GM19467 (cell line): Measurements from ENCODE around the gene PCDH8.

Experiments used
- ATAC-seq: cut with Tn5 transposase; IDR thresholded peaks from one replicate; pipeline ENCODE4 v1.9.1; 2021; ENCODE audit warnings: mild to moderate bottlenecking, moderate library complexity; ENCODE audit not compliant: unreplicated experiment

PCDH8 gene

DNA sequence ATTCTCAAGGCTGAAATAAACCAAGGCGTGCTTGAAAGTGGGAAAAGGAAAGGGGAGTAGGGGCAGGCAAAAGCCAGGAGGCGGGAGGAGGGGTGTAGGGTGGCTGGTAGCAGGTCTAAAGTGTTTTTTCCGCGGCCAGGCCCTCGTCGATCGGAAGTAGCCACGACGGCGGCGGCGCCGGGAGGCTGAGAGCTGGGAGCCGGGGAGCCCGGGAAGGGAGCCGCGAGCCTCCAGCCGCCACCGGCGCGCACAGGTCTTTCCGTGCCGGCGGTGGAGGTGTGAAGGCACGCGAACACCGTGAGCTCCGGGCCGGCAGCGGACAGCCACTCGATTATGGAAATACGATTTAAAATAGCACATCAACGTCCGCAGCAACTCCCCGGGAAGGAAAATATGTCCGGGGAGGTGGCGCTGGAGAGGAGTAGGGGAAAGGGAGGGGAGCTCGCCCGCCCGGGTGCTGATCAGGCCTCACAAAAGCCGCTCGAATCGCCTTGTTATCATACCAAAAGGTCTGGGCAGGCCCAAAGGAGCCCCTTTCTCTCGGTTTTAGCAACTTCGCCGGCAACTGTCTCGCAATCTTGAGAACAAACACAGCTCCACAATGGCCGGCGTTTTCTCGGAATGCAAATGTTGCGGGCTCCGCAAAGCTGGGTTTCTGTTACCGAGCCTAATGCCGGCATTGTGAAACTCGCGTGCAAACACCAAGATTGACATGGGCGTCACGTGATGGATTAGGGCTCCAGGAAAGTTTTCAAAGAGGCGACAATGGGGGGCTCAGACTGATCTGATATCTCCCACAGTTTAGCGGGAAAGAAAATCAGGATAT, 2.9 kb upstream of the PCDH8 start:
- peak; percentile 79 for ATAC-seq

DNA sequence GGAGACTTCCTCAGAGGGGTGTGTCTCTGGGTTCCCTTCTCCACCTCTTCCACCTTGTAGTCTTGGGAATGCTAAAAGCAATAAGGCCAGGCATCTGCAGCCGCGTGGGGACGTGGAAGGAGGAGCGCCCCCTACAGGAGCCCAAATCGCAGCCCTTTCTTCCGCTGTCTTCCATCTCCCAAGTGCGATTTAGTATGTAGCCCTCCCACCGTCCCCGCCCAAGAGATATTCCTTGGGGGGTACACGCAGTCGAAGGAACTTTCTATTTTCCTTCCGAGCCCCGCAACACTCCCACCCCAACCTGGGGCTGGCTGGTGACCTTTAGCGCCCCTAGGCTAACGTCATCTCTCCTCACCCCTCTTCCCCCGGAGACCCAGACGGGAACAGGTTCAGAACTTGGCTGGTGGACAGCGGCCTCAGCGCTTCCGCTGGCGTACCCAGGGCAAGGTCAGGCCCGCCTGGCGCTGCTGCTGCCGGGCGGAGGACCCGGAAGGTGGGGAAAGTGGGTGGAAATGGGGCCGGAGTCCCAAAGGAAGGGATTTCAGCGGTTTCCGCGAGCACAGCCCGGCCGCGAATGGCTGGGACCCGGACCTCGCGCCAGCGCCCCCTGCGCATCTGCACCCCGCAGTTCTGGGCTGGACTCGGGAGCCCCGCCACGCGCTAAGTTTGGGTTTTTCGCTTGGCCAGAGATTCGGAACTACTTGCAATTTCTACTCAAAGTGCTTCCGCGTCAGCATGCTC, 2.1 kb upstream of the PCDH8 start:
- ATAC-seq = peak; percentile 50

DNA sequence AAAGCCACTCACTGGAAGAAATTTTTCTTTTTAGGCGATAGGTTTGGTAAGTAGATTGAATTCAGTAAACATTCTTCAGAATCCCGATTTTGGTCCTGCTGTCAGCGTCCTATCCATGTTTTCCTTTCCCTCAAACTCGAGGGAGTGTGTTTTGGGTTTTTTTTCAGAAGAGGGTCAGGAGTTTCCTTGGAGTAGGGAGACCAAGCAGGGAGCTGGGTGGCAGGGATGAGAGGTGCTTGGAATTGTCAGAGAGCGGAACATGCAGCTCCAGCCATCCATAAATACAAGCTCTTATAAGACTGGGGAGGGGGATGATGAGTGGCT, 1.6 kb upstream of the PCDH8 start:
- no peak for ATAC-seq

DNA sequence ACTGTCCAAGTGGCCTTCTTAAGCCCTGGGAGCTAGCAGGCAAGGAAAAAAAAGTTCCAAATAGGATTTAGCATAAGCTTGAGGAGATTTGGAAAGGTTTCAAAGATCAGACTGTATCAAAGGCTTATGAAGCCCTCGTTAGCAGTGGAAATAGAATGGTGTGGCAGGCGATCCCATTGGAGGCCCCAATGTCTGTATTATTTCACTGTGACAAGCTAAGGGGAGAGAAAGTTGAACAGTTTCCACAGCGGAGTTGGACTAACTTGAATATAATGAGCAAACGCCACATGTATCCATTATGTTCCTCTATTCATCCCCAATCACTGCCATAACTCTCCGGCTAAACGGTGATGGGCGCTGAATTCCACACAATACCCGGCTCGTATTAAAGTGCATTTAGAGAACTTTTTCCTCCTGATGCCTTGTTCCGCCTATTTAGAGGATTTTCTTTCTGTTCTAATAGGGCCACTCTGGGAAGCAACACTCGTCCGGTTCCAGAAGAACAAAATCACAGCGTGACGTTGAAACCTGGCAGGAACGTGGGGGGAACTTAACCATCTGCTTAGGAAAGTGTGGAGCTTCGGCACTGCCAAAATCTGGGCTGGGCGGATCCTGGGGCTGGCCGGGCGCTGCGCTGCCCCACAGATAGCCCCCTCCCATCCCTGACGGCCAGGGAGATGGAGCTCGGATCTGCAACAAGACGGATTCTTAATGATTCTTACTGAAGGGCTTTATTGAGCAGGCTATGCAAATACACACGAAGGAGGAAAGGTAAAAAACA, 1.0 kb upstream of the PCDH8 start:
- no peak for ATAC-seq

DNA sequence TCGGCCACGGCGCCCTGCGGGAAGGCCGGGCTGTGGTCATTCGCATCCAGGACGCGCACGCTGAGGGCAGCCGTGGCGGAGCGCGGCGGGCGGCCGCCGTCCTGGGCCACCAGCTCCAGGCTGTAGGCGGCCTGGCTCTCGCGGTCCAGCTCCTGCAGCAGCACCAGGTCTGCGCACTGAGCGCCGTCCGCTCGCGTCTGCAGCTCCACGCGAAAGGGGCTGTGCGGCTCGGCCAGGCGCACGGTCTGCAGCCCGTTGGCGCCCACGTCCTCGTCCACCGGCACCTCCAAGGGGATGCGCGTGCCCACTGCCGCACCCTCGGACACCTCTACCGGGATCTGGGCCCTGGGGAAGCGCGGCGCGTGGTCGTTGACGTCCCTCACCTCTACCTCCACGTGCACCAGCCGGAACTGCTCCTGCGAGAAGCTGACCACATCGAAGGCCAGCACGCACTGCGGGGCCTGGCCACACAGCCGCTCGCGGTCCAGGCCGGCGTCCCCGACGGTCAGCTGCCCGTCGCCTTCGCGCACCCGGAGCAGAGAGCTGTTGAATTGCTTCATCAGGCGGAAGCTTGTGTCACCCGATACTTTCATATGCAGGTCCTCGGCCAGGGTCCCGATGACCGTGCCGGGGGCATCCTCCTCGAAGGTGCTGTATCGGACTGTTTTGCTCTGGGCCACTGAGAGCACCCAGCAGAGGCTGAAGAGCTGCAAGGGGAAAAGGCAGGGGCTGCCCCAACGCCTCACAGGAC, 583 bp downstream of the PCDH8 start:
- ATAC-seq = no peak

DNA sequence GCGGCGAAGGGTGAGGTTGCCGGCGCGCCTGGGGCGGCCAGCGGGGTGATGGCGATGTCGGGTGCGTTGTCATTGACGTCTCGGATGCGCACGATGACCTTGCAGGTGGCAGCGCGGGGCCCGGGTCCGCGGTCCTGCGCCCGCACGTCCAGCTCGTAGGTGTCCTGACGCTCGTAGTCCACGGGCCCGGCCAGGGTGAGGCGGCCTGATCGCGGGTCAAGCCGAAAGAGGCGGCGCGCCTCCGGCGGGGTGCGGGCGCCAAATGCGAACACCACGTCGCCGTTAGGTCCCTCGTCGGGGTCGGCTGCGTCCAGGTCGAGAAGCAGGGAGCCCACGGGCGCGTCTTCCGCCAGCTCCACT, 1.1 kb downstream of the PCDH8 start:
- ATAC-seq = no peak

DNA sequence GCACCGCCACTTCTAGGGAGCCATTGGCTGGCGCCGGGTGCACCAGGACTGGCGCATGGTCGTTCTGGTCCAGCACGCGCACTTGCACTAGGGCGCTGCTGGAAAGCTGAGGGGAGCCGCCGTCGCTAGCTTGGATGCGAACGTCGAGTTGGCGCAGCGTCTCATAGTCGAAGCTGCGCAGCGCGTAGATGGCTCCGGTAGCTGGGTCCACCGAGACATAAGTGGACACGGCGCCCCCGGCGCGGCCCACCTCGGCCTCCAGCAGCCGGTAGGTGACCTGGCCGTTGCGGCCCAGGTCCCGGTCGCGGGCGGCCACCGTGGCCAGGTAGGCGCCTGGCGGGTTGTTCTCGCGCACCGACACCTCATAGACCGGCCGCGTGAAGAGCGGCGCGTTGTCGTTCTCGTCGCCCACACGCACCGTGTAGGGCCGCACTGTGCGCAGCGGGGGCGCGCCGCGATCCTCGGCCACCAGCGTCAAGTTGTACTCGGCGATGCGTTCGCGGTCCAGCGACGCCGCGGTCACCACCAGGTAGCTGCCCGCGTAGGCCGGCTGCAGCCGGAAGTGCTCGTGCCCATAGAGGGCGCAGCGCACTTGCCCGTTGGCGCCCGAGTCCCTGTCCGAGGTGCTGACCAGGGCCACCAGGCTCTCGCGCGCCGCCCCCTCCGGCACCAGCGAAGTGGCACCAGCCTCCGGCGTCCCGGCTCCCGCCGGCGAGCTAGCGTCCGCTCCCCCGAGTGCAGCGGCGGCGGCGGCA, 1.7 kb downstream of the PCDH8 start:
- ATAC-seq = no peak

DNA sequence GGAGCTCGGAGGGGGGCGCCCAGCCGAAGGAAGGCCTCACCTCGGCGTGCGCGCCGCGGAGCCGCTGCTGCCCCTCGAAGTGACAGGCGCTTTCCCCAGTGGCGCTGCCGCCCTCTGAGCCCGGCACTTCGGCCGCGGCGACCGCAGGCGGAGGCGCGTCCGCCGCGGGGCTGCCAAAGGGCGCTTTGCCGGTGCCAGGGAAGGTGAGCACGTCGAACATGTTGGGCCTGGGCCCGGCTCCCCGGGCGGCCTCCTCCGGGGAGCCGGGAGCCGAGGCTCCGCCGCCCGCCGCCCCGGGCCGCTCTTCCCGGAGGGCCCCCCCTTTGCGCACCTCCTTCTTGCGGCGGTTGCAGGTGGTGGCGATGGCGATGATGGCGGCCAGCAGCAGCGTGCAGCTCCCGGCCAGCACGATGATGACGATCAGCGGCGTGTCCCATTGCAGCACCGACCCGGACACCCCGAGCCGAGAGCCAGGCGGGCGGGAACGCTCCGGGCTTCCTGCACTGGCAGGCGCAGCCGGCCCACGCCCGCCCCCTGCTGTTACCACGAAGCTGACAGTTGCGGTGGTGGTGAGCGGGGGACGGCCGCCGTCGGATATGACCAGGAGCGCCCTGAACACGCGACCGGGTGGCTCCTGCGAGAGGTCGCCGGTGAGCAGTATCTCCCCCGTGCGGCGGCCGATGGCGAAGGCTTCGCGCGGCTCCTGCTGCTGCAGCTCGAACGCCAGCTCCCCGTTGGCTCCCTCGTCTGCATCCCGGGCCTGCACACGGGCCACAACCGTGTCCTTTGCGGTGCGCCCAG, 2.5 kb downstream of the PCDH8 start:
- no peak for ATAC-seq

DNA sequence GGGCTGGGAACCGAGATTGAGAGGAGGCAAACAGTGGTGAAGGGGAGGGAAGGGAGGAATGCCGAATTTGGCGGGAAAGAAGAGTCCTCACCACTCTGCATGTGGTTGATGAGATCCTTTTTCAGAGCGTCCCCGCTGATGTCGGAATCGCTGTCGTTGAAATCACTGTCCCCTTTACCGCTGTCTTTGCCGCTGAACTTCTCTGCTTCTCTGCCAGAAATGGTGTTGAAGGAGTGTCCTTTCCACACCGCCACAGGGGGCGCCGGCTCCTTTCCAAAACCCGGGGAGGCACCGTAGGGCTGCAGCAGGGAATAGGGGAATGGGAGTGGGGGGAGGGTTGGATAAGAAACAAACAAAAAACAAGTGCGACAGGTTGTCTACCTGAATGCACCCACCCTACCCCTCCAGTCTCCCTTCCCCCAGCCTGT, 3.1 kb downstream of the PCDH8 start:
- ATAC-seq = no peak

DNA sequence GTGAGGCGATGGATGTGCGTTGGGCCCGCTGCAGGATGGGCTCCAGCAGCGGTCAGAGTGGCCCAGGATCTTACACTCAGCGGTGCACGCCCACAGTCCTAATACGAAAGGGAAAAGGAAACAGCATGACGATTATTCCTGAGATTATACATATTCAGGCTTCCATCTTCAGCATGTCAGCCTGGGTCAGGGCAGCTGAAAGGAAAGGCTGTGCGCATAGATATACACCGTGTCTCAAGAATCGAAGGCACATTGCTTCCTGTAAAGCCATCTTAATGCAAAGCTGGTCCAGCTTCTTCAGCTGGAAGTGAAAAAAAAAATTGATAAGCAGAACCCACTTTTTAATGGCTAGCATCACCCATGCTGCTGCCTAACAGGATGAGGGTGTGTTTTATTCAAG, 3.6 kb downstream of the PCDH8 start:
- no peak for ATAC-seq

DNA sequence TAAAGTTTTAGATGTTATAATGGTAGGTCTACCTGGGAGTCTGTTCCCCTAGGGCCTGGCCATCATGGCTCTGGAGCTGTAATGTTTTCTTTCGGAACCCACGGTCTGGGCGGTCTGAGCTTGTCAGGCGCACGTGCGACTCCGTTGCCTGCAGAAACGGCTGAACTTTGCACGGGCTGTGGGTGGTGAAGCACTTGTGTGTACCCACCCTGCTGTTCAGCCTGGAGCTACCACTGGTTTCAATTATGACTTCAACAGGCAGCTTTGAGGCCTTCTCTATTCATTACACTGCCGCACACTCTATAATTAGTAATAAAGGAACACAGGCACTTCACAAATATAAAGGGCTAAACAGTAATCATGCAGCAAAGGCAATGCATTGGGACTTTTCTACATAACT, 6.0 kb downstream of the PCDH8 start:
- no peak for ATAC-seq

DNA sequence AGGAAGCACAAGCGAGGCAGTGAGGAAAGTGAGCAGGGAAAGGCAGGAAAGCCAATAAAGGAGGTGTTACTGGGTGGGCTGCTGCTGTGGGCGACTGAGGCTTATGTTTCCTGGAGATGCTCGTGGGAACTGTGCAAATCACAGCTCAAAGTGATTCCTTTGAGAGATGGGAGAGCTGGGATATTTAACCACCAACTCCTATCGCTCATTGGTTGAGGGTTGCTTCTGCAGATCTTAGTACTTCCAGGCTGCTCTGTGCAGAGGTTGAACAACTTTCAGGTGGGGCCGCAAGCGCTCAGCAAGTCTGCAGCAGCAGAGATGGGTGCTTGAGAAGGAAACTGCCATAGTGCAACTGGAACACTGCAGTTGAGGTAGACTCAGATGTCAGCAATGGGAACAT, 8.4 kb downstream of the PCDH8 start:
- ATAC-seq = no peak

DNA sequence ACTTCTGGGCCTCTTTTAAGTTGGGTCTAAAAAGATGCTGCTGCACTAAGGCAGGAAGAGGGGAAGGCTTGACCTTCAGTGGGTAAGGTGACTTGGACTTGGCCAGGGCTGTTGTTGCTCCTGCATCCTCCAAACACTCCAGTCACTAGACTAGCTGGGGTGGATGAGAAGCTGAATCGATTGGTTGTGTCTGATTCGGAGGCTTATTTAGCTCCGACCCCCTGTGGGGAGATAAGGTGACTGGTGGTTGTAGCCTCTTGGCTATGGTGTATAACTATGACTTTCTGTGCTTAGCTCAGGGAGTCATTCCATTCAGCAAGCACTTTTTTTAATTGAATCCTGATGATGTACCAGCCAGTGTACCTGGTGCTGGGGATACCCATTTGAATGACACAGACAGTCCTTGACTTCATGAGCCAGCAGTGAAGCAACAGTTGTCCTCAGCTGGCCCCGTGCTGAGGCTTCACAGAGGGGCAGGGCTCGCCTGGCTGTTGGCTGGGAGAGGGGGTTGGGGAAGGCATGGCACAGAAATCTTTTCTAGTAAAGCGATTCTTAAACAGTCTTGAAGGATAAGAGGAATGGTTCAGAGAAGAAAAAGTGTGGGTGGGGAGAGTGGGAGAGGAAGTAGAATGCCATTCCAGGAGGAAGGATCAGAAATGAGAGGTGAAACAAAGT, 9.9 kb downstream of the PCDH8 start:
- no peak for ATAC-seq

DNA sequence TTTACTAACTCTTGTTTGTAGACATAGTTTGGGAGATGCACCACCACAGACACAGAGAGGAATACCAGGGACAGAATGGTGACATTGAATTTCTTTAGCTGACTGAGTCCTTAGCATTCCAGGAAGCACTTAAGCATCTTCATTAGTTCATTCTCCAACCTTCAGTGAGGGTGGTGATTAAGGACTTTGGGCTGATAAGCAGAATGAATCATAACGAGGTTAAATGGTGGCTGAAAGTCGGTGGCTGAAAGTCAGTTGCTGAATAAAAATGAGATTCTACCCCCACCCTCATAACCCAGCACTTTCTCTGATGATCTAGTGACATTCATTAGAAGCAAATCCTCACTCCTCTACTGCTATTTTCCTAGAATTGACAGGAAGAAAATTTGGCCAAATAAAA, 10.6 kb downstream of the PCDH8 start:
- no peak for ATAC-seq

DNA sequence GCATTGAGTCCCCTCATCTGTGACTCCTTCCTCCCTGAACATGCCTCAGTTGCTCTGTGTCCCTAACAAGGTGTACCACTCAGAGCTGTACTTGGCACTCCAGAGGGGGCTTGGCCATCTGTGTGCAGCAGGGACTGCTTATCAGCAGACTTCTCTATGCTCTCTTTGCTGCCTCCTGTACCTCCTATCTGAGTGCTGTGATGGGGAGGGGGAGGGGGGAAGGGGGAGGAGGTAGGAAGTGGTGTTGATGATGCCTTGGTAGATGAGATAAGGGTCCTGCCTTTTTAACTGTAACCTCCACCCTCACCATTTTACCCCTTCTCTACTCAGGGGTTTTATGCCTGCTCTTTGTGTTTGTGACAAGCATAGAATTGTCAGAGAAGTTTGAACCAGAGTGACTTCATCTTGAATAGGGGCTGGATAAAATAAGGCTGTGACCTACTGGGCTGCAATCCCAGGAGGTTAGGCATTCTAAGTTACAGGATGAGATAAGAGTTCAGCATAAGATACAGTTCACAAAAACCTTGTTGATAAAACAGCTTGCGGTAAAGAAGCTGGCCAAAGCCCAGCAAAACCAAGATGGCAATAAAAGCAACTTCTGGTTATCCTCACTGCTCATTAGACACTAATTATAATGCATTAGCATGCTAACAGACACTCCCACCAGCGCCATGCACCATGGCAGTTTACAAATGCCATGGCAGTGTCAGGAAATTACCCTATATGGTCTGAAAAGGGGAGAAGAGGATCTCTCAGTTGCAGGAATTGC, 13.2 kb downstream of the PCDH8 start:
- no peak for ATAC-seq

DNA sequence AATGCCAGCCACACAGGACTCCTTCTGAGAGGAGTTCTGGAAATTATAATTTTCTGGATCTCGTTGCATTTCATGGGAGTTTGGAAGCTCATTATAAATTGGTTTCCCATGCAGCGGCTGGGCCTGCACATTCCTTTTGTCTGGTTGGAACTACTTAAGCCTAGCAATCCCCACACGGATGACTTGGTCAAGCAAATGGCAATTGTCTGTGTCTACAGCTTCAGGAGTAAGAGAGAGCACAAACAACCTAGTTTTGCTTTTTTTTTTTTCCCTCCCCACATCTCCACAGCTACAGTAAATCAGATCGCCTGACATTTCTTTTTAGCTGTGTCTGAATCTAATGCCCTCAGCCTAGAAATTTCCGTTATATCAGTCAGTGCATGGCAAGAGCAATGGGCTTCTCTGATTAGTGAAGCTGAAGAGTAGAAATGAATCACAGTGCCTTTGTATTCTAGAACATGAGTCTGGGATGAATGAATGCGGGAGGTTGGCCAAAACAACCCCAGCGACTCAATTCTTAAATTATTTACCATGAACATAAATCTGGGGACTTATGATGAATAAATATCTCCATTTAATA, 15.1 kb downstream of the PCDH8 start:
- ATAC-seq = no peak

DNA sequence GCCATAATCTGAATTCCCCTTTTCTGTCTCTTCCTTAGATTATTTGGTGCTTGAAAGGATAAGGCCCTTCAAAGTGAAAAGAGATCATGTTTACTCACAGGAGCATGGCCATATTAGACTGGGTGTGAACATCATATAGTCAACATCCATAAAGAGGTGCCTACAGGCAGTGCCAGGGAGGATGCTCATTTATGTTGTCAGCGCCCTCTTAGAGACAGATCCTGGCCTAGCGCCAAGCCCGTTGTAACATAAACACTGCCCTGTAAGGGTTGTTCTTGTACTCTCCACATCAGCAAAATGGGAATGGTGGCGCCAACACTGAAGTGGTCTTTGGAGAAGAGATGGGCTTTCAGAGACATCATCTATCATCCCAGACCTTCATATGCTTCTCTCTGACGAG, 16.1 kb downstream of the PCDH8 start:
- no peak for ATAC-seq

DNA sequence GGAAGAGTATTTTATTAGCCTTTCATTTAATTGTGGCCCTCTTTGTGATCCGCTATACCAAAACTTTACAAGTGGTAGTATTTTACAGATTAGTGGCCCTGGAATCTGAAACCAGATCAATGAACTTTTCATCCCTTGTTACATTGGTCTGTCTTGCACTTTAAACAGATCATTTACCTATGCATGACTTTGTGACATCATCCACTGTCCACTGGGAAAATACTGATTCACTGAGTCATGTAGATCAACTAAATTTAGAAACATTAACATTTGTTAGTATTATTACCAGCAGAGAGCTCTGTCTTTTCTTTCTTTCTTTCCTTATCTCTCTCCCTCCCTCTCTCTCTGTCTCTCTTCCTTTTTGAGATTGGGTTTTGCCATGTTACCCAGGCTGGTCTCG, 17.5 kb downstream of the PCDH8 start:
- no peak for ATAC-seq
